Fibroblast of lung (primary cell): ENCODE measurements around the gene DNAJC5. TPM values are rescaled to one million over a fixed set of nuclear protein-coding genes. Genes with fewer than 3 reads are reported as not detected.
A peak's percentile ranks its signal among the peaks of the same experiment; 100 is the strongest.

ENCODE experiments used
- DNase-seq, 2 donors: peaks; one replicate each; pipeline versions ENCODE4 v3.0.0 to v3.0.0-alpha.2; 2010; ENCODE audit warnings: low read depth in 2 of 2
- H2AFZ ChIP-seq: 2 replicates; pipeline ENCODE4 v1.5.1; 2012; ENCODE audit warnings: low read length, control low read depth, inconsistent platforms
- H3K27ac ChIP-seq: 2 replicates; pipeline ENCODE4 v1.5.1; 2011; ENCODE audit warnings: low read length, control low read depth; ENCODE audit not compliant: insufficient read depth
- H3K27me3 ChIP-seq: 2 replicates; pipeline ENCODE4 v1.5.1; 2011; ENCODE audit warnings: mild to moderate bottlenecking, low read length; ENCODE audit not compliant: control insufficient read depth, insufficient read depth
- H3K36me3 ChIP-seq: 2 replicates; pipeline ENCODE4 v1.5.1; 2011; ENCODE audit warnings: low read length; ENCODE audit not compliant: control insufficient read depth, insufficient read depth
- H3K4me1 ChIP-seq: 2 replicates; pipeline ENCODE4 v1.5.1; 2011; ENCODE audit warnings: low read length; ENCODE audit not compliant: control insufficient read depth, insufficient read depth; ENCODE audit errors: extremely low read depth
- H3K4me2 ChIP-seq: 2 replicates; pipeline ENCODE4 v1.5.1; 2011; ENCODE audit warnings: low read length, control low read depth; ENCODE audit not compliant: insufficient read depth; ENCODE audit errors: extremely low read depth
- H3K4me3 ChIP-seq, 4 experiments: fragments of 200-600 bp in 1 of 4; sonication (generic) in 1 of 4; replicated peaks in 1 of 4; 2 replicates each; pipeline ENCODE4 v1.5.1; 2011 to 2016; ENCODE audit warnings: low read length in 4 of 4, low read depth in 3 of 4, mild to moderate bottlenecking in 3 of 4, control low read depth in 2 of 4, inconsistent platforms in 1 of 4, mixed read lengths in 1 of 4; ENCODE audit not compliant: insufficient read depth in 1 of 4; ENCODE audit errors: control extremely low read depth in 1 of 4
- H3K79me2 ChIP-seq: 2 replicates; pipeline ENCODE4 v1.5.1; 2012; ENCODE audit warnings: mild to moderate bottlenecking, low read length, inconsistent platforms; ENCODE audit not compliant: control insufficient read depth, insufficient read depth
- H3K9ac ChIP-seq: 2 replicates; pipeline ENCODE4 v1.5.1; 2011; ENCODE audit warnings: mild to moderate bottlenecking, low read length, control low read depth; ENCODE audit not compliant: insufficient read depth
- H3K9me3 ChIP-seq: 2 replicates; pipeline ENCODE4 v1.5.1; 2012; ENCODE audit warnings: low read depth, low read length; ENCODE audit not compliant: control insufficient read depth, insufficient read depth
- H4K20me1 ChIP-seq: 2 replicates; pipeline ENCODE4 v1.5.1; 2011; ENCODE audit warnings: low read length; ENCODE audit not compliant: control insufficient read depth, insufficient read depth; ENCODE audit errors: extremely low read depth
- CTCF ChIP-seq, 2 donors: IDR thresholded peaks in 1 of 2; conservative IDR thresholded peaks in 1 of 2; 1 replicate in 1 of 2; 2 replicates in 1 of 2; pipeline ENCODE4 v1.5.1; 2011 to 2012; ENCODE audit warnings: low read length in 2 of 2, control low read depth in 1 of 2, inconsistent platforms in 1 of 2, low read depth in 1 of 2, mild to moderate bottlenecking in 1 of 2
- EZH2 ChIP-seq: IDR thresholded peaks from 2 replicates; pipeline ENCODE4 v1.5.1; 2012; ENCODE audit warnings: low read length, control low read depth, mild to moderate bottlenecking; ENCODE audit errors: missing control alignments
- polyA plus RNA-seq, 2 donors: library from polyadenylated mRNA; depleted of rRNA in 1 of 2; stranded (reverse) in 1 of 2; unstranded in 1 of 2; fragments of >200 nt; gene quantifications; 2 replicates each; pipeline ENCODE4 v1.2.1, GENCODE V29; 2011 to 2012; ENCODE audit warnings: missing spikeins in 1 of 2
- total RNA-seq: library from RNA; depleted of rRNA; stranded (reverse); fragments of >200 nt; gene quantifications from 2 replicates; pipeline ENCODE4 v1.2.1, GENCODE V29; 2014

The DNAJC5 gene
- total and polyA plus RNA-seq, 2 donors (not counting 1 experiment from before 2014, with no cell fraction given): 29.6 to 48.9 TPM

- Histone ChIP-seq H3K79me2 (peaks cover 16% of the 10 kb centered on the region), H2AFZ (peak overlapping the region; percentile 78), H3K9me3 (no peaks in the 10 kb centered on the region), H3K4me2 (peak overlapping the region; percentile 72), H3K27ac (peak overlapping the region; percentile 83), H3K36me3 (peaks cover 6% of the 10 kb centered on the region), H3K27me3 (no peaks in the 10 kb centered on the region), H3K9ac (no peak overlapping the region), H3K4me1 (peaks cover 13% of the 10 kb centered on the region), H3K4me3 (peak overlapping the region in 3 of 4 experiments; percentile 13 to 71 (median 14)), H4K20me1 (no peaks in the 10 kb centered on the region)
- TF ChIP-seq CTCF (conservative IDR thresholded peaks at IDR 0.05 in 1 of 2, IDR thresholded peaks at IDR 0.05 in 1 of 2; ENCODE audit: low read depth in 1 of 2, low read length in 2 of 2): no peak
- TF ChIP-seq EZH2: no peak
- DNase-seq: no peak
These were observed 85.4 kb downstream of the DNAJC5 start for GRCh38 chr20:63980317-63980805.

- Histone ChIP-seq H3K4me2 (peak within 1 kb of the TSS; percentile 88), H3K4me1 (peaks cover 13% of the 10 kb centered on the region), H2AFZ (peak within 1 kb of the TSS; percentile 84), H4K20me1 (no peaks in the 10 kb centered on the region), H3K27ac (peak within 1 kb of the TSS; percentile 83), H3K27me3 (no peaks in the 10 kb centered on the region), H3K9me3 (no peaks in the 10 kb centered on the region), H3K4me3 (peak within 1 kb of the TSS; percentile 71 to 97 (median 89)), H3K9ac (peak within 1 kb of the TSS; percentile 83), H3K36me3 (peaks cover 6% of the 10 kb centered on the region), H3K79me2 (peaks cover 16% of the 10 kb centered on the region)
- peak; percentile 87 to 91 for TF ChIP-seq CTCF (conservative IDR thresholded peaks at IDR 0.05 in 1 of 2, IDR thresholded peaks at IDR 0.05 in 1 of 2; ENCODE audit: low read depth in 1 of 2, low read length in 2 of 2)
- no peak for TF ChIP-seq EZH2
- peak; percentile 93 to 94 for DNase-seq
These were observed 86.1 kb downstream of the DNAJC5 start, which contains the start of gene PRPF6 for GRCh38 chr20:63980806-63981728. TSS of gene PRPF6 (plus strand) at chr20:63981132. CDS start at chr20:63981246, 114 bp downstream.

- Histone ChIP-seq H3K79me2 (peaks cover 16% of the 10 kb centered on the region), H4K20me1 (no peaks in the 10 kb centered on the region), H3K27me3 (no peaks in the 10 kb centered on the region), H3K9ac (no peak overlapping the region), H3K4me2 (no peak overlapping the region), H3K4me3 (no peak overlapping the region), H3K9me3 (no peaks in the 10 kb centered on the region), H3K36me3 (peaks cover 6% of the 10 kb centered on the region), H2AFZ (no peak overlapping the region), H3K4me1 (peaks cover 8% of the 10 kb centered on the region), H3K27ac (no peak overlapping the region)
- DNase-seq: no peak
- TF ChIP-seq CTCF (conservative IDR thresholded peaks at IDR 0.05 in 1 of 2, IDR thresholded peaks at IDR 0.05 in 1 of 2; ENCODE audit: low read depth in 1 of 2, low read length in 2 of 2) (no peak), EZH2 (no peak)
These were observed 88.0 kb downstream of the DNAJC5 start for GRCh38 chr20:63982937-63983336.
